GM21529 (cell line): ENCODE results near the gene ARHGDIB.

Experiments
- ATAC-seq: cut with Tn5 transposase; IDR thresholded peaks from one replicate; pipeline ENCODE4 v1.9.1; 2021; ENCODE audit not compliant: unreplicated experiment

The ARHGDIB gene

GRCh38 chr12:14901228-14901562 is 60.2 kb downstream of the ARHGDIB start:
- no peak for ATAC-seq

GRCh38 chr12:14900521-14901227 is 60.7 kb downstream of the ARHGDIB start:
- ATAC-seq: no peak

- ATAC-seq: no peak
These were observed 64.8 kb downstream of the ARHGDIB start for GRCh38 chr12:14896521-14897169.

GRCh38 chr12:14893506-14894250 is 67.7 kb downstream of the ARHGDIB start:
- ATAC-seq: no peak

- ATAC-seq: no peak
These were observed 68.5 kb downstream of the ARHGDIB start for GRCh38 chr12:14892726-14893505.
